PC-9 (cell line): ENCODE measurements around the gene HEBP2.

ENCODE experiments used
- EZH2 ChIP-seq: fragments of 200-600 bp; sonication (generic); IDR thresholded peaks from 2 replicates; pipeline ENCODE4 v1.8.0; 2017; ENCODE audit warnings: antibody characterized with exemption, low read depth
- TF ChIP-seq, protein P1 (sequence below): fragments of 200-600 bp; sonication (generic); conservative IDR thresholded peaks from 2 replicates; pipeline ENCODE4 v1.6.1; 2017; ENCODE audit warnings: mixed run types, antibody characterized with exemption, mild to moderate bottlenecking, moderate library complexity

GRCh38 chr6:138403324-138403800 lies 661 bp upstream of the HEBP2 start:
- TF ChIP-seq, protein P1, sequence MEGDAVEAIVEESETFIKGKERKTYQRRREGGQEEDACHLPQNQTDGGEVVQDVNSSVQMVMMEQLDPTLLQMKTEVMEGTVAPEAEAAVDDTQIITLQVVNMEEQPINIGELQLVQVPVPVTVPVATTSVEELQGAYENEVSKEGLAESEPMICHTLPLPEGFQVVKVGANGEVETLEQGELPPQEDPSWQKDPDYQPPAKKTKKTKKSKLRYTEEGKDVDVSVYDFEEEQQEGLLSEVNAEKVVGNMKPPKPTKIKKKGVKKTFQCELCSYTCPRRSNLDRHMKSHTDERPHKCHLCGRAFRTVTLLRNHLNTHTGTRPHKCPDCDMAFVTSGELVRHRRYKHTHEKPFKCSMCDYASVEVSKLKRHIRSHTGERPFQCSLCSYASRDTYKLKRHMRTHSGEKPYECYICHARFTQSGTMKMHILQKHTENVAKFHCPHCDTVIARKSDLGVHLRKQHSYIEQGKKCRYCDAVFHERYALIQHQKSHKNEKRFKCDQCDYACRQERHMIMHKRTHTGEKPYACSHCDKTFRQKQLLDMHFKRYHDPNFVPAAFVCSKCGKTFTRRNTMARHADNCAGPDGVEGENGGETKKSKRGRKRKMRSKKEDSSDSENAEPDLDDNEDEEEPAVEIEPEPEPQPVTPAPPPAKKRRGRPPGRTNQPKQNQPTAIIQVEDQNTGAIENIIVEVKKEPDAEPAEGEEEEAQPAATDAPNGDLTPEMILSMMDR: no peak
- TF ChIP-seq EZH2: no peak
